Mesodermal cell (in vitro differentiated cells): ENCODE measurements around the gene ETFDH. TPM values are rescaled to one million over a fixed set of nuclear protein-coding genes. Genes with fewer than 3 reads are reported as not detected.

ENCODE experiments used
- H3K27ac ChIP-seq: 2 replicates; pipeline ENCODE4 v1.7.0; 2013; ENCODE audit warnings: mild to moderate bottlenecking, low read depth, low read length, moderate library complexity; ENCODE audit not compliant: severe bottlenecking
- H3K36me3 ChIP-seq: 2 replicates; pipeline ENCODE4 v1.7.1; 2013; ENCODE audit warnings: mild to moderate bottlenecking, low read length, moderate library complexity; ENCODE audit not compliant: control insufficient read depth, insufficient read depth
- H3K4me1 ChIP-seq: one replicate; pipeline ENCODE4 v1.7.1; 2013; ENCODE audit warnings: mild to moderate bottlenecking, low read length; ENCODE audit not compliant: insufficient read depth, control insufficient read depth, poor library complexity, severe bottlenecking
- H3K4me3 ChIP-seq: 2 replicates; pipeline ENCODE4 v1.7.0; 2013; ENCODE audit warnings: low read length, control low read depth, mild to moderate bottlenecking; ENCODE audit not compliant: insufficient read depth, poor library complexity, severe bottlenecking; ENCODE audit errors: extremely low read depth
- H3K9me3 ChIP-seq: 2 replicates; pipeline ENCODE4 v1.7.1; 2013; ENCODE audit warnings: mild to moderate bottlenecking, low read length, moderate library complexity; ENCODE audit not compliant: control insufficient read depth
- WGBS, 2 experiments: methylation state at CpG; one replicate each; pipeline ENCODE4 v1.1.5; 2013; ENCODE audit warnings: missing lambda C conversion rate in 2 of 2; ENCODE audit not compliant: insufficient coverage in 2 of 2; 5-methylcytosine and 5-hydroxymethylcytosine counted together
- polyA plus RNA-seq, 2 experiments: library from polyadenylated mRNA; stranded (reverse); fragments of 50-300 nt; gene quantifications; one replicate each; pipeline ENCODE4 v1.2.3, GENCODE V29; 2013

Gene ETFDH
- polyA plus RNA-seq (2013, experiment 1 of 2): 8.3 TPM
- polyA plus RNA-seq (2013, experiment 2 of 2): 10.4 TPM

GRCh38 chr4:158671915-158672806, at the start of gene ETFDH:
TSS of gene ETFDH (plus strand) at chr4:158672296. CDS start at chr4:158672457, 161 bp downstream.
- peak within 1 kb of the TSS; percentile 81 for H3K4me3 ChIP-seq
- H3K9me3 ChIP-seq: no peaks in the 10 kb centered on the region
- H3K27ac ChIP-seq: peak within 1 kb of the TSS; percentile 88
- no peaks in the 10 kb centered on the region for H3K4me1 ChIP-seq
- peaks cover 11% of the 10 kb centered on the region for H3K36me3 ChIP-seq
- WGBS, 2 experiments: 0% methylated on average over 43 to 46 of the region's 60 CpGs

GRCh38 chr4:158624889-158625478, 47.1 kb upstream of the ETFDH start:
- no CpG with 5 or more reads among the region's 3 CpGs for WGBS, 2 experiments
- Histone ChIP-seq H3K9me3 (no peaks in the 10 kb centered on the region), H3K27ac (no peak overlapping the region), H3K4me3 (no peak overlapping the region), H3K4me1 (no peaks in the 10 kb centered on the region), H3K36me3 (no peaks in the 10 kb centered on the region)

GRCh38 chr4:158625544-158625943, 46.6 kb upstream of the ETFDH start:
- WGBS, 2 experiments: no CpG with 5 or more reads among the region's 2 CpGs
- H3K4me1 ChIP-seq: no peaks in the 10 kb centered on the region
- H3K4me3 ChIP-seq: no peak overlapping the region
- no peaks in the 10 kb centered on the region for H3K9me3 ChIP-seq
- no peak overlapping the region for H3K27ac ChIP-seq
- no peaks in the 10 kb centered on the region for H3K36me3 ChIP-seq

GRCh38 chr4:158630893-158631292, 41.2 kb upstream of the ETFDH start:
- no peaks in the 10 kb centered on the region for H3K36me3 ChIP-seq
- H3K27ac ChIP-seq: no peak overlapping the region
- H3K9me3 ChIP-seq: no peaks in the 10 kb centered on the region
- H3K4me3 ChIP-seq: no peak overlapping the region
- WGBS, 2 experiments: 60 to 67% methylated on average over 1 of the region's 1 CpG
- H3K4me1 ChIP-seq: no peaks in the 10 kb centered on the region

GRCh38 chr4:158636619-158637018, 35.5 kb upstream of the ETFDH start:
- H3K9me3 ChIP-seq: no peaks in the 10 kb centered on the region
- WGBS, 2 experiments: no CpG with 5 or more reads among the region's 1 CpG

GRCh38 chr4:158644356-158644755, 27.7 kb upstream of the ETFDH start:
- H3K27ac ChIP-seq: no peak overlapping the region
- no peak overlapping the region for H3K4me3 ChIP-seq
- no peaks in the 10 kb centered on the region for H3K4me1 ChIP-seq
- H3K9me3 ChIP-seq: no peaks in the 10 kb centered on the region
- H3K36me3 ChIP-seq: no peaks in the 10 kb centered on the region
- 100% methylated on average over 1 of the region's 5 CpGs; no CpG with 5 or more reads in 1 of the 2 experiments for WGBS, 2 experiments

More at GRCh38 chr4:158636619-158637018, 35.5 kb upstream of the ETFDH start:
- no peak overlapping the region for H3K4me3 ChIP-seq
- H3K36me3 ChIP-seq: no peaks in the 10 kb centered on the region
- no peaks in the 10 kb centered on the region for H3K4me1 ChIP-seq
- no peak overlapping the region for H3K27ac ChIP-seq

- 90 to 100% methylated on average over 2 of the region's 3 CpGs for WGBS, 2 experiments
- Histone ChIP-seq H3K4me1 (no peaks in the 10 kb centered on the region), H3K27ac (no peak overlapping the region), H3K36me3 (no peaks in the 10 kb centered on the region), H3K9me3 (no peaks in the 10 kb centered on the region), H3K4me3 (no peak overlapping the region)
Measured at GRCh38 chr4:158644760-158645159, 27.3 kb upstream of the ETFDH start.

GRCh38 chr4:158649111-158649680, 22.9 kb upstream of the ETFDH start:
- Histone ChIP-seq H3K36me3 (no peaks in the 10 kb centered on the region), H3K4me3 (no peak overlapping the region), H3K27ac (no peak overlapping the region), H3K4me1 (no peaks in the 10 kb centered on the region), H3K9me3 (no peaks in the 10 kb centered on the region)
- 89 to 95% methylated on average over 2 of the region's 4 CpGs for WGBS, 2 experiments

GRCh38 chr4:158652920-158653319, 19.2 kb upstream of the ETFDH start:
- no peak overlapping the region for H3K27ac ChIP-seq
- no peak overlapping the region for H3K4me3 ChIP-seq
- no peaks in the 10 kb centered on the region for H3K36me3 ChIP-seq
- no CpG with 5 or more reads among the region's 2 CpGs for WGBS, 2 experiments
- peaks cover 7% of the 10 kb centered on the region for H3K4me1 ChIP-seq
- H3K9me3 ChIP-seq: no peaks in the 10 kb centered on the region

GRCh38 chr4:158656439-158656838, 15.7 kb upstream of the ETFDH start:
- no peaks in the 10 kb centered on the region for H3K36me3 ChIP-seq
- H3K4me3 ChIP-seq: no peak overlapping the region
- no peaks in the 10 kb centered on the region for H3K9me3 ChIP-seq
- no CpG with 5 or more reads among the region's 1 CpG for WGBS, 2 experiments
- H3K4me1 ChIP-seq: peaks cover 7% of the 10 kb centered on the region
- H3K27ac ChIP-seq: no peak overlapping the region
